KMS-11 (cell line): Measurements from ENCODE around the gene THPO.

Experiments
- H2AFZ ChIP-seq: fragments of 200-600 bp; sonication (generic); 2 replicates; pipeline ENCODE4 v1.6.1; 2016; ENCODE audit warnings: antibody characterized with exemption, mixed run types, low read depth
- H3K27ac ChIP-seq: fragments of 200-600 bp; sonication (generic); 2 replicates; pipeline ENCODE4 v1.6.1; 2016; ENCODE audit warnings: mild to moderate bottlenecking, mixed run types
- H3K27me3 ChIP-seq: fragments of 200-600 bp; sonication (generic); 2 replicates; pipeline ENCODE4 v1.6.1; 2017; ENCODE audit warnings: mild to moderate bottlenecking, low read depth, mixed run types, moderate library complexity; ENCODE audit not compliant: insufficient read depth
- H3K36me3 ChIP-seq: fragments of 200-600 bp; sonication (generic); 2 replicates; pipeline ENCODE4 v1.6.1; 2017; ENCODE audit warnings: mild to moderate bottlenecking, mixed run types; ENCODE audit not compliant: insufficient read depth
- H3K4me1 ChIP-seq: fragments of 200-600 bp; sonication (generic); 2 replicates; pipeline ENCODE4 v1.6.1; 2016; ENCODE audit warnings: mild to moderate bottlenecking, low read depth, mixed run types; ENCODE audit not compliant: poor library complexity, severe bottlenecking
- H3K4me2 ChIP-seq: fragments of 200-600 bp; sonication (generic); 2 replicates; pipeline ENCODE4 v1.7.0; 2016; ENCODE audit warnings: mild to moderate bottlenecking, mixed run types
- H3K4me3 ChIP-seq: fragments of 200-600 bp; sonication (generic); IDR thresholded peaks from 2 replicates; pipeline ENCODE4 v1.6.1; 2017; ENCODE audit warnings: low read depth, low read length, mixed read lengths; ENCODE audit not compliant: insufficient read depth
- H3K79me2 ChIP-seq: fragments of 200-600 bp; sonication (generic); 2 replicates; pipeline ENCODE4 v1.6.1; 2016; ENCODE audit warnings: low read depth, mixed run types; ENCODE audit not compliant: insufficient read depth
- H3K9ac ChIP-seq: fragments of 200-600 bp; sonication (generic); 2 replicates; pipeline ENCODE4 v1.6.1; 2016; ENCODE audit warnings: mild to moderate bottlenecking, mixed run types
- H4K20me1 ChIP-seq: fragments of 200-600 bp; sonication (generic); 2 replicates; pipeline ENCODE4 v1.6.1; 2016; ENCODE audit warnings: mild to moderate bottlenecking, mixed run types; ENCODE audit not compliant: insufficient read depth
- TF ChIP-seq, protein P1 (sequence below): fragments of 200-600 bp; sonication (generic); conservative IDR thresholded peaks from 2 replicates; pipeline ENCODE4 v1.6.1; 2017; ENCODE audit warnings: low read depth, mild to moderate bottlenecking, antibody characterized with exemption, low read length, moderate library complexity, mixed read lengths

Gene THPO

DNA sequence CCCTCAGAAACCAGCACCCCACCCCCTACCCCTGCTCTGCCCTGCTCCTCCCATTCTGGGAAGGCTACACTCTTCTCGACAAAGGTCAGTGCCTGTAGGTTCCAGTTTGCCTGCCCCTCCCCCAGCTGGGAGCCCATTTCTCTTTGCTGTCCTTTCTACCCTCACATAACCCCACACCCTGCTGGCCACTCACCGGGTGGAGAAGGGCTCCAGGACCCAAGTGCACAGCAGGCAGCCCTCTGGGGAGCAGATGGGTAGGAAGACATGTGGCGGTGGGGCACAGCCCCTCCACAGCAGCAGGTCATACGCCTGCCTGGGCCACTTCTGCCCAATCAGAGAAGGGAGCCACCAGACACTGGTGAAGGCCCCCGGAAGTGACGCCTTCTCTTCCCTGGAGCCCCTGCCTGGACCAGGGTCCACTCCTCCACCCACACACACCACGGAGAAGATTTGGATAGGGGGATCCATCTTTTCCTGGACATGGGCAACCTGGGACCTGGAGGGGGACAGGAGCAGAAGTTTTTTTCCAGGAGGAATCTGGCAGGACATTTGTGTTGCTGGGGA, at the start of gene THPO:
Gene THPO, minus strand, starts transcription at position 326 of the 564 bp plus-strand sequence. CDS start 1,948 bp downstream, outside the sequence.
- Histone ChIP-seq H3K4me2 (no peak within 1 kb of the TSS), H3K9ac (no peak within 1 kb of the TSS), H3K36me3 (no peaks in the 10 kb centered on the region), H2AFZ (no peak within 1 kb of the TSS), H3K4me1 (no peaks in the 10 kb centered on the region), H3K27me3 (peaks cover 68% of the 10 kb centered on the region), H4K20me1 (no peaks in the 10 kb centered on the region), H3K79me2 (no peaks in the 10 kb centered on the region), H3K4me3 (no peak within 1 kb of the TSS), H3K27ac (no peak within 1 kb of the TSS)
- TF ChIP-seq, protein P1, sequence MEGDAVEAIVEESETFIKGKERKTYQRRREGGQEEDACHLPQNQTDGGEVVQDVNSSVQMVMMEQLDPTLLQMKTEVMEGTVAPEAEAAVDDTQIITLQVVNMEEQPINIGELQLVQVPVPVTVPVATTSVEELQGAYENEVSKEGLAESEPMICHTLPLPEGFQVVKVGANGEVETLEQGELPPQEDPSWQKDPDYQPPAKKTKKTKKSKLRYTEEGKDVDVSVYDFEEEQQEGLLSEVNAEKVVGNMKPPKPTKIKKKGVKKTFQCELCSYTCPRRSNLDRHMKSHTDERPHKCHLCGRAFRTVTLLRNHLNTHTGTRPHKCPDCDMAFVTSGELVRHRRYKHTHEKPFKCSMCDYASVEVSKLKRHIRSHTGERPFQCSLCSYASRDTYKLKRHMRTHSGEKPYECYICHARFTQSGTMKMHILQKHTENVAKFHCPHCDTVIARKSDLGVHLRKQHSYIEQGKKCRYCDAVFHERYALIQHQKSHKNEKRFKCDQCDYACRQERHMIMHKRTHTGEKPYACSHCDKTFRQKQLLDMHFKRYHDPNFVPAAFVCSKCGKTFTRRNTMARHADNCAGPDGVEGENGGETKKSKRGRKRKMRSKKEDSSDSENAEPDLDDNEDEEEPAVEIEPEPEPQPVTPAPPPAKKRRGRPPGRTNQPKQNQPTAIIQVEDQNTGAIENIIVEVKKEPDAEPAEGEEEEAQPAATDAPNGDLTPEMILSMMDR = no peak

DNA sequence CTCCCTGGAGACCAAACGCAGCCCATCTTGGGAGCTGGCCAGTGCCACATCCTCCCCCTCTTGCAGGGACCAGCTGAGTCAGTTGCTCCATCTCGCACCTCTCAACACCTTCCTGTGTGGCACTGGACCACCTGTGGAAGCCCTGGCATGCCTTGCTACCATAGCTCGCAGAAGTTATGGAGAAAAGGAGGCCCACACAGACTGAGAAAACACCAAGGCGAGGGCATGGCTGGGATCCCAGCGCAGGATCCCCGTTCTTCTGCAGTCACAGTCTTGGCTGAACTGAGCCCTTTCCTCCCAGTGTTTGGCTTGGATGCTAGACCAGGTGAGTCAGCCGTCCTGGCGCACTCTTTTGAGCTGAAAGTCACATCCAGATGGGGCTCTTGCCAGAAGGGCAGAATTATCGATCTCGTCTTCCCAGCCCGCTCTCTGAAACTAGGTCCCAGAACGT, 48.7 kb upstream of the THPO start:
- Histone ChIP-seq H3K4me3 (no peak overlapping the region), H2AFZ (no peak overlapping the region), H3K4me2 (no peak overlapping the region), H3K79me2 (no peaks in the 10 kb centered on the region), H3K9ac (no peak overlapping the region), H4K20me1 (no peaks in the 10 kb centered on the region), H3K36me3 (no peaks in the 10 kb centered on the region), H3K27me3 (no peaks in the 10 kb centered on the region), H3K4me1 (no peaks in the 10 kb centered on the region), H3K27ac (no peak overlapping the region)
- TF ChIP-seq, protein P1 = no peak

DNA sequence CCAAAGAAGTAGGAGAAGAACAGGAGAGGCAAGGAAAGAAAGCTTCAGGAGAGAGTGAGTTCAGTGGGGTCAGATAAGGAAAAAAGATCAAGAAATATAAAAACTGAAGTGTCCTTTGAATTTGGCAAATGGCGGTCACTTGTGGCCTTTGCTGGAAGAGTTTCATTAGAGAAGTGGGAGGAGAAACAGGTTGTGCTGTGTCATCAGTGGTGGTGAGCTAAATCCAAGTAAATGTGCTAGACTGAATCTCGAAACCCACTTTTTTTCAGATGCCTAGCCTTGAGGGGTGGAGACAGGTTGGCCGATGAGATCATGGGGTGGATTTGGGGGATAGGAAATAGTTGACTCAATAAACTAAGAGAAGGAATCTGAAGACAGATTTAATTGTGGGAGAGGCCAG, 45.6 kb upstream of the THPO start:
- no peak overlapping the region for H3K27ac ChIP-seq
- H3K4me3 ChIP-seq = no peak overlapping the region
- H3K27me3 ChIP-seq = no peaks in the 10 kb centered on the region
- H3K9ac ChIP-seq = no peak overlapping the region
- no peak overlapping the region for H3K4me2 ChIP-seq
- no peaks in the 10 kb centered on the region for H4K20me1 ChIP-seq
- no peaks in the 10 kb centered on the region for H3K4me1 ChIP-seq
- H3K79me2 ChIP-seq = no peaks in the 10 kb centered on the region
- H2AFZ ChIP-seq = no peak overlapping the region
- no peaks in the 10 kb centered on the region for H3K36me3 ChIP-seq
- TF ChIP-seq, protein P1 = no peak

DNA sequence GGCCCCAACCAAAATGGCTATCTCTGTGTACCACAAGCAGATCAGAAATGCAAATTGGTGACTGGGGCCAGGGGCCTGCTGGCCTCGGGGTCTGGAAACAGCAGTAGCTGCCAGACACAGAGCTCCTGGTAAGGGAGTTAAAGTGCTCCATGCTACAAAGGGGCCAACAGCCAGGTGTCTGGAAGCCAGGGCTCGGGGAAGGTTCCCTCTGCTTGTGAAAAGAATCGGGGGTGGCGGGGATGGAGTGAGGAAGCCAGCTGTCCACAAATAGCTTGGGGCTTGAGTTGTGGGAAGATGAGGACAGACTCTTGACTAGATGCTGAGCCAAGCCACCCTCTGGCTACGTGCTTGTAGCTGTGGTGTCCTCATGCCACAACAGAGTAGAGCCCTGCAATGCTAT, 41.2 kb upstream of the THPO start:
- no peak overlapping the region for H3K4me3 ChIP-seq
- H3K9ac ChIP-seq = no peak overlapping the region
- TF ChIP-seq, protein P1 = no peak
- no peaks in the 10 kb centered on the region for H3K79me2 ChIP-seq
- H3K36me3 ChIP-seq = no peaks in the 10 kb centered on the region
- no peaks in the 10 kb centered on the region for H3K27me3 ChIP-seq
- no peaks in the 10 kb centered on the region for H4K20me1 ChIP-seq
- H3K4me1 ChIP-seq = no peaks in the 10 kb centered on the region
- no peak overlapping the region for H2AFZ ChIP-seq
- H3K4me2 ChIP-seq = no peak overlapping the region
- H3K27ac ChIP-seq = no peak overlapping the region
